HG03045 (cell line): ENCODE data around the gene PCDHGC3.
A peak's percentile ranks its signal among the peaks of the same experiment; 100 is the strongest.

Experiments
- ATAC-seq: cut with Tn5 transposase; IDR thresholded peaks from one replicate; pipeline ENCODE4 v1.9.1; 2021; ENCODE audit warnings: mild to moderate bottlenecking, moderate library complexity; ENCODE audit not compliant: unreplicated experiment

Gene PCDHGC3

GRCh38 chr5:141506381-141507155 is 30.8 kb downstream of the PCDHGC3 start:
- ATAC-seq = no peak

DNA sequence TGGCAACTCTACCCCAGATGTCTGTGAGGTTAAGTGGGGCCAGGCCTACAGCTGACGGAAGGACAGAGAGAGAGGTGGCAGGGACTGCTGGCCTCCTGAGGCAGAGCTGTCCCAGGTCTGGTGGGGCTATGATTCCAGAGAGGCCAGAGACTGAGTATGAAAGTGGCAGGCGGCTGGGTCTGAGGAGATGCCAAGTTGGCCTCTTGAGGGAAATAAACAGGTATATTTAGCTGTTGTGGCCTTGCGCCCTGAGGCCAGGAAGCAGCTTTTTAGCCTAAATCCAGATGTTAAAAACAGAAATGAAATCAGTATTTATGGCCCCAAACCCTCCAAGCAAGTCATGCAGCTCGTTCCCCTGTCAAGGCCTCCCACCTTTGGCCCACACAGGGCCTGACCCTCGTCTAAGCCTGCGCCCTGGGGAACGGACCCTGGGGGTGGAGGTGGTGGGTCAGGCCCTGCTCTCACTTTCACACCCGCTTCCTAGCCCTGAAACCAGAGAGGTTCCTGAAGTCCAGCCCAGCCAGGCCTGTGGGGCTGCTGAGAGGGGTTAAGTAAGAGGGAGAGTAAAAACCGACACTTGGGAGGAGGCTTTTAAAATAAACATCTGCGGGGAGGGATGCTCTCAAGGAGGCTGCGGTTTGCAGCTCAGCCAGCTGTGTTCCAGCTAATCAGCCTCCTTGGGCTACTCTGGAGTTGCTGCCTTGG is 31.8 kb downstream of the PCDHGC3 start:
- peak; percentile 31 for ATAC-seq

DNA sequence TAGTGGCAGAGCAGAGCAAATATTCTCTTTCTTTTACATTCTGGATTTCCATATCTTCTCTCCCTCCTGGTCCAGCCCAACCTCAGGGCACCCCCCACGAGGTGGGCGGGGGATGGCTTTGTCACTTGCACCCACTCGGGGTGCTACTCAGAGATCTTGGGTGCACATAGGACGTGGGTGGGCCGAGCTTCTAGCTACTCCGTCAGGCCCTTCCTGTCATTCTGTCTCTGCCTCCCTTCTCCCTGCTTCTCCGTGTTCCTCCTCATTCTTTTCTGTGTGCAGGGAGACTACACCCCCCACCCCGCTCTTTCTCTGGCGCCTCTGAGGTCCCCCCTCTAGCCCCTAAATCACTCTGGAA is 32.7 kb downstream of the PCDHGC3 start:
- no peak for ATAC-seq

DNA sequence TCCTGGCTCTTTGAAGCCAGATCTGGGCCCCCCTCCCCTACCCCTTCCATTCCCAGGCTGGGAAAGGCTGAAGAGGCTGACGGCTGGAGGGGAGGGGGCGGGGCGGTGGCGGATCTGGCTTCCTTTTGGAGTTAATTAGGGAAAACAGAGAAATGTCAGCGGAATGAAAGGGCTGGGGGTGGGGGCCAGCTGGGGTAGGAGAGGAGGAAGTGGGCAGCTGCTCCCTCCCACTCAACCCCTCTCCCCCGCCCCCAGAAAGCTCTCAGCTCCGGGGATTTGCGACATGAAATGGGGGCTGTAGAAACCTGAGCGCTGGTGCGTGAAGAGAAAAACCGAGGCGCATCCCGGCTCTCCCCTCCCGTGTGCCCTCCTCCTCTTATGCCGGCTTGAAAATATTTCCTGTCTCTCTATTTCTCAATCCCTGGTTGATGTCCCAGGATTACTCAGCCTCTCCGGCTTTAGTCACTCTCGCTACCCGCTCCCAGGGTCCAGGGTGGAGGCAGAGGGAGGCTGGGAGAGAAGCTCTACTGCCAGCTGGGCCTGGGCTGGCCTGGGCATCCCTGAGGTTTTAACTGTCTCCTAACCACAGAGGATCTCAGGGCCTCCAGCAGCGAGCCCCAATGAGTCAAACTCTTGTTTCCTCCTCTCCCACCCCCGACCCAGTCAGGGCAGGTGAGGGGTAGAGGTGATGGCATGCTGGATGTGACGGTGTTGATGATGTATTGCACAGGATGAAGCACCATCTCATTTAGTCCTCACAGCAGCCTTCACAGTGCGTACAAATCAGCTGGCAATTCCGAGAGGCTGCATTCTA is 33.2 kb downstream of the PCDHGC3 start:
- no peak for ATAC-seq

GRCh38 chr5:141510160-141510559 is 34.4 kb downstream of the PCDHGC3 start:
- ATAC-seq = no peak

- peak; percentile 31 for ATAC-seq
Measured at GRCh38 chr5:141510850-141511601, 35.3 kb downstream of the PCDHGC3 start.

DNA sequence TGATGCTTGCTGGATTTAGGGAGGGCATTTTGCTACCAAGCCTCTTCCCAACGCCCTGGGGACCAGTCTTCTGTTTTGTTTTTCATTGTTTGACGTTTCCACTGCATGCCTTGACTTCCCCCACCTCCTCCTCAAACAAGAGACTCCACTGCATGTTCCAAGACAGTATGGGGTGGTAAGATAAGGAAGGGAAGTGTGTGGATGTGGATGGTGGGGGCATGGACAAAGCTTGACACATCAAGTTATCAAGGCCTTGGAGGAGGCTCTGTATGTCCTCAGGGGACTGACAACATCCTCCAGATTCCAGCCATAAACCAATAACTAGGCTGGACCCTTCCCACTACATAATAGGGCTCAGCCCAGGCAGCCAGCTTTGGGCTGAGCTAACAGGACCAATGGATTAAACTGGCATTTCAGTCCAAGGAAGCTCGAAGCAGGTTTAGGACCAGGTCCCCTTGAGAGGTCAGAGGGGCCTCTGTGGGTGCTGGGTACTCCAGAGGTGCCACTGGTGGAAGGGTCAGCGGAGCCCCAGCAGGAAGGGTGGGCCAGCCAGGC is 36.1 kb downstream of the PCDHGC3 start:
- no peak for ATAC-seq

DNA sequence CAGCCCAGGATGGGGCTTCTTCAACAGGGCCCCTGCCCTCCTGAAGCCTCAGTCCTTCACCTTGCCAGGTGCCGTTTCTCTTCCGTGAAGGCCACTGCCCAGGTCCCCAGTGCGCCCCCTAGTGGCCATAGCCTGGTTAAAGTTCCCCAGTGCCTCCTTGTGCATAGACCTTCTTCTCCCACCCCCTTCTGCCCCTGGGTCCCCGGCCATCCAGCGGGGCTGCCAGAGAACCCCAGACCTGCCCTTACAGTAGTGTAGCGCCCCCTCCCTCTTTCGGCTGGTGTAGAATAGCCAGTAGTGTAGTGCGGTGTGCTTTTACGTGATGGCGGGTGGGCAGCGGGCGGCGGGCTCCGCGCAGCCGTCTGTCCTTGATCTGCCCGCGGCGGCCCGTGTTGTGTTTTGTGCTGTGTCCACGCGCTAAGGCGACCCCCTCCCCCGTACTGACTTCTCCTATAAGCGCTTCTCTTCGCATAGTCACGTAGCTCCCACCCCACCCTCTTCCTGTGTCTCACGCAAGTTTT is 36.7 kb downstream of the PCDHGC3 start:
- ATAC-seq = no peak

DNA sequence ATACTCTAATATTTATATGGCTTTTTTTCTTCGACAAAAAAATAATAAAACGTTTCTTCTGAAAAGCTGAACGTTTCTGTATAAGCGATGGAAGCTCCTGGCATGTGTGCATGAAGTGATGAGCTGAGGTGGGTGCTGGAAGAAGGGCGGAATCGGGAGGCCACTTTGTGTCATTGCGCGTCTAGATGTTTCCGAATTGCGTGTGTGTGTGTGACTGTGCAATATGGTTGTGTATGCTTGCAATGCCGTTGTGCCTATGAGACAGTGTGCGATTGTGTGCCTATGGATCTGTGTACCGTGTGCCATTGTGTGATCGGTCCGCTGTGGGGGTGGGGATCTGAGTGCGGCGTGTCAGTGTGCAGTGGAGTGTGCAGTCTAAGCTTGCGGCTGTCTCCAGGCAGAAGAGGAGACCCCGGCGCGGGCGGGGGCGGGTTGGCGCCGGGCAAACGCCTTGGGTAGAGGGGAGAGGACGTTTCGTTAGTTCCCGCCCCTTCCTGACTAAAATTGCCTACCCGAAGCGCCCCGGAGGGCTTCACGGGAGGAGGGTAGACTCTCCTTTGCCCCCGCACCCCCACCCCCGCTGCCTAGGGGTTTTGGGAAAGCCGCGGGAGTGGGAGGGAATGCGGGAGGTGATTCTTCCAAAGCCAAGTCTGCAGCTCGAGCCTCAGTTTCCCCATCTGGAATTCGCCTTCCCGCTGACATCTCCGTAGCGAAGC is 37.3 kb downstream of the PCDHGC3 start:
- ATAC-seq = no peak

DNA sequence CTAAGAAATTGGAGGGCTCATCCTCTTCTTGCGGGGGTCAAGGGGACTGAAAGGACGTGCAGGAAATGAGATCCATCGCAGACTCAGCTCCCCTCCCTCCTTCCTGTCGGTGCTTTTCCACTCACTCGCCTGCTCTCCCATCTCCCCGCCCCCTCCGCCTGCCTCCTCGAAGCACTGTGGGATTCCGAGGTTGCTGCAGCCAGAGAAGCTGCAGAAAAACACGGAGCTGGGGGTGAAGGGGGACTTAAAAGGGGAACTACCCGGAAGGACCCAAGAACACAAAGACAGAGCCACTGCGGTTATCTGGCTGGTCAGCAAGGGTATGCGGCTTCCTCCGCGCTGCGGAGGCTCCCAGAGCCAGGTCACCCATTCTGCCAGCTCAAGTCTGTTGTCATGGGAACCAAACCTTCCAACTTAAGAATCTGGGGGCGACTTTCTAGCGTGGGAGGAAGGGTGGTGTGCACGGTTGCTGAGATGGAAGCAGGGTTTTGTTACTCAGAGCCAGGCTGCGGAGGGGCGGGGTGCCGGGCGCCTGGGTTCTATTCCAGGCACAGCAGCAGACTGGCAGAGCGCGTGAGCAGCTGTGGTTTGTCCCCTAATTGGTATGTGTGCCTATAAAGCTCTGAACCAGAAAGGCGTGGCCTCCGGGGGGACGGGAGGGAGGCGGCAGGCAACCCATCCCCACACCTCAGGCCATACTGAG is 38.0 kb downstream of the PCDHGC3 start:
- ATAC-seq = no peak

DNA sequence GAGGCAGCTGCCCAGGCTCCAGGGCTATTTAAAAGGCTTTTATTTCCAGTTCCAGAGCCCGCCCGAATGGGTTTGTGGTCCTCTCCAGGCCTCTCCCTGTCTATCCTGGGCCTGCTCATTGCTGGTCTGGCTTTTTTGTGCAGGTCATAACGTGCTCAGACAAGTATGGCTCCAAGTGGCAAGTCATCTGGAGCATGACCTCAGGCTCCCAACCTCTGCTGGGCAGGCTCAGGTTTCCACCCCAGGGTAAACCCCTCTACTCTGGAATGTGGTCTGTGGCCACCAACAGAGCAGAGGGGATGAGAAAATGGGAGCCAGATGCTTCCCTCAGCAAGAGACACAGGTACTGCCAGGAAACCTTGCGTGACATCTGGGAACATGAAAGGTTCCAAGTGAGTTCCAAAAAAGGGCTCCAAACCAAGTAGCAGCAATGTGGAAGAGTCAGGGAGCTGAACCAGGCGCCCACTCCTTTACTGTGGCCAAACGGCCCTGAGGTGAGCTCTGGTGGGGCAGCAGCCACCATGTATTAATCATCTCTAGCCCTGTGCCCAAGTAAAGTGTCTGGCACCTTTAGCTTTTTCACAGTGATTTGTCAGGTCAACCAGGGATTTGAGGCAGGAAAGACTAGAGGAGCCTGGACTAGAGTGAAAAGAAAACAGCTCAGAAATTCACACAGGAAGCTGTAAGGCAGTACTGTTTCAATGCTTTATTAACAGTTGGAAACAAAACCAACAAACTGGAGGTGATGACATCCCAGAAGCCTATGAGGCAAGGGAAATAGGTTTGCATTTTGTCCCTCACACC is 38.8 kb downstream of the PCDHGC3 start:
- ATAC-seq = no peak

GRCh38 chr5:141515141-141515540 is 39.4 kb downstream of the PCDHGC3 start:
- no peak for ATAC-seq

DNA sequence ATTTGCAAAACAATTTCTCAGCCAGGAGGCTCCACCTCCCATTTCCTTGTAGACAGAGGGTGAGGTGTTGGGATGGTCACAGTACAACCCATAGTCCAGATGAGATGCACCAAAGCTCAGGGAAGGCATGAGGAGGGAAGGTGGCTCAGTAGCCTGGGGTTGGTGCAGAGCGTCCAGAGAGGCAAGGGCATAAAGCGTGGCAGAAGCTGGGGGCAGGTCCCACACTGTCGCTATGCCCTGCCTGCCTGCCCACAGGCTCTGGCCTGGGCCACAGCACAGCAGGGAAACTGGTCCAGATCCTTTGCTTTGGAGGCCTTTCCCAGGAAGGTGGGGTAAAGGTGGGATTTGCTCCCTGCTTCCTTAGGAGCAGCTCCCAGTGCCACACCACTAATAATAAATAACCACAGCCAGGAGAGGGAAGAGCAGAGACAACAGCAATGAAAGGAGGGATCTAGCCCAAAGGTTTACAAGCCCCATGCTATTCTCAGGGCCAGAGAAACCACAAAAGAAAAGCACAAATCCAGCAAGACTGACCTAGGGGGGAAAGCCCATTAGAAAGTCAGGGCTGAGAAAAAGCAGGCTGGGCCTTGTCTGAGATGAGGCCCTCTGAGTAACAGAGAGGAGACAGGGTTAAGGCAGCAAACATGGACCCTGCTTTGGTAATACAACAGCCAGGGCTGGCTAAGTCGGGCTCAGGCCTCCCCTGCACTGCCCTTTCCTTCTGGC is 40.3 kb downstream of the PCDHGC3 start:
- no peak for ATAC-seq

- ATAC-seq = no peak
Measured at GRCh38 chr5:141516672-141517025, 40.9 kb downstream of the PCDHGC3 start.

DNA sequence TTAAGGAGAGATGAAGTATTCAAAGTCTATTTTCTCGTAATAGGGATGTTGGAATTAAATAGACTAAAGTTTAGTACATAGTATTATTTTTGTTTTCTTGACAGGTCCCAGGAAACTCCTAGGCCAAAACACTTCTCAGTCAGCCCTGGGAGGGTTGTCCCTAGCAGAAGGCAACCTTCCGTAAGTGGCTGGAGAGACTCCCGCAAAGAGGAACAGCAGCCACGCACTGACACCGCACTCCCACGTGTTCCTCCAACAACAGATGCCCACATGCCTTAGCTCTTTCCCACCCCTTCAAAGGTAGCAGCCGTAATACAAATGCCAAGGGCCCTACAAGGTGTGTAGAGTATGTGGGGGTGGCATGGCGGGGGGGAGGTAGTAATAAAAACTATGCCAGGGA is 41.5 kb downstream of the PCDHGC3 start:
- no peak for ATAC-seq

DNA sequence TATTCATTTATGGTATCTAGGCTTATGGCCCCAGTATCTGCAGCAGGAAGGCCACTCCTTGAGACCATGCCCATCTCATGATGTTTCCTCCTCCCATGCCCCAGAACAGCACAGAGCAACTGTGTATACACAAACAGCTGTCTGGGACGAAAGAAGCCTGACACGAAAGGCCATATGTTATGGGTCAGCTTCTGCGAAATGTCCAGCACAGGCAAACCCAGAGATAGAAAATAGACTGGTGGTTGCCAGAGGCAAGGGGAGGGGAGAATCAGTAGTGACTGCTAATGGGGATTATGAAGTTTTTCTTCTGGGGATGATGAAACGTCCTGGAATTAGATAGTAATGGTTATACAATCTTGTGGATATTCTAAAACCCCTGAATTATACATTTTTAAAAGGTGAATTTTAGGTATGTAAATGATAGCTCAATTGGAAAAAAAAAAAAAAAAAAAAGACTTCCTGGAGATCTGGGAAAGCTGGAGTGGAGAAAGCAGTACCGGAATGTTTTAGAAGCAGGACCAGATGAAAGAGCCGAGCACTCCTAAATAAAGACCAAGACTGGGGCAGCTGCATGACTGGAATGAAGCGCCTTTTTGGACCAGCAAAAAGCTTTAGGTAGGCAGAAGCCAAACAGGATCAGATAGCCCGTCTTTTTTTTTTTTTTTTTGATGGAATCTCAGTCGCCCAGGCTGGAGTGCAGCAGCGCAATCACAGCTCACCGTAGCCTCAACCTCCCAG is 42.3 kb downstream of the PCDHGC3 start:
- no peak for ATAC-seq

DNA sequence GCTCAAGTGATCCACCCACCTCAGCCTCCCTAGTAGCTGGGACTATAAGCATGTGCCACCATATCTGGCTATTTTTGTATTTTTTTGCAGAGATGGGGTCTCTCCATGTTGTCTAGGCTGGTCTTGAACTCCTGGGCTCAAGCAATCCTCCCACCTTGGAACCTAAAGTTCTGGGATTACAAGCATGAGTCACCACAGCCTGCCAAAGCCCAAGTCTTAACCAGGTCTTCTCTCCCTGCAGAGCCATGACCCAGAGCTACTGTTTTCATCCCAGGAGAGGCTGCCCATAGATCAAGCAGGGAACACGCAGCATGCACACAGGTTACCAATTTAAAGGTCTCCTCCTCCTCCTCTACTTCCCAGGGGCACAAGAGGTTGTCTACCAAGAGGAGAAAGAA is 42.9 kb downstream of the PCDHGC3 start:
- no peak for ATAC-seq
